ENCODE measurements around the gene IL4R. TPM values are rescaled to one million over a fixed set of nuclear protein-coding genes. Genes with fewer than 3 reads are reported as not detected.
A peak's percentile ranks its signal among the peaks of the same experiment; 100 is the strongest.

Gene IL4R
- total and polyA plus RNA-seq, 2 of the 13 experiments (the other 11 are each of a cell fraction or from before 2014, with no cell fraction given): 15.9 to 49.6 TPM

DNA sequence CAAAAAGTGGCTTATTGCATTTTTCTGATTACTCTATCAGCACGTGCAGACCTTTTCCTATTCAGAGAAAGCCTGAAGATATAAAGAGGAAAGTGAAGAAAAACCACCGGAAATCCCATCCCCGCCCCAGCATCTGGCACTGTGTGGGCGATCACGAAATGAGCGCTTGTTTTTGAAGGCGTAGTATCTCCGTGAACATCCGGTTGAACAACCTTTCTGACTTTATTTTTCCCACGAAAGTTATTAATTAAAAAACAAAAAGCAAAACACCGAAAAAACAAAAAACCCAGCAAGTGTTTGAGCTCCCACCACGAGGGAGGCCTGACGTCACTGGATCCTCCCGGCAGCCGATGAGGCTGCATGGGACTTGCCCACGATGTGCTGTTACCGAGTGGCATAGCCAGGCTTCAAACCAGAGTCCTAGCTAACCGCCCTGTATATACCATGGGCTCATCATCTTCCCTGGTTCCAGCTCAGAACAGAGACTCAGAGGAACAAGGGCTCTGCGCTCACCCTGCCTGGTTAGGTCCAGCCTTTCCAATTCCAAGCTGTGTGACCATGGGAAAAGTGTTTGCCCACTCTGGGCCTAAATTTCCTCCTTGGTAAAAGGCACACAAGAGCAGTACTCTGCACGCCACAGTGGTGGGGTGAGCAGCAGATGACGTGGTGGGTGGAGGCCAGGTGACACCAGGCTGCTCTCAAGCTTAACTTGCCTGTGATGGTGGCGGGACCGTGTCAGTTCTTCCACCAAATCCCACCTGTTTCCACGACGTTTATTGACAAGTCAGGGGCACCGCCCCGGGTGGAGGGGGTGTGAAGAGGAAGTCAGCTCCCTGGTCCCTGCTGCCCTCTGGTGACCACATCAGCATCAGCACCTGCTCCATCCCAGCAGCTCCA, 53.9 kb downstream of the IL4R start (continued):
- TF ChIP-seq, protein P1, sequence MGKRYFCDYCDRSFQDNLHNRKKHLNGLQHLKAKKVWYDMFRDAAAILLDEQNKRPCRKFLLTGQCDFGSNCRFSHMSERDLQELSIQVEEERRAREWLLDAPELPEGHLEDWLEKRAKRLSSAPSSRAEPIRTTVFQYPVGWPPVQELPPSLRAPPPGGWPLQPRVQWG (CRISPR knock-in tag; IDR thresholded peaks at IDR 0.05; ENCODE audit: borderline replicate concordance, low read depth): no peak
- TF ChIP-seq ZNF17 (CRISPR knock-in tag; IDR thresholded peaks at IDR 0.05) (no peak), ZBTB20 (CRISPR knock-in tag; IDR thresholded peaks at IDR 0.05; ENCODE audit: borderline replicate concordance, low read depth) (no peak), TAF1 (CRISPR knock-in tag; IDR thresholded peaks at IDR 0.05) (no peak), ZNF510 (CRISPR knock-in tag; IDR thresholded peaks at IDR 0.05; ENCODE audit: low read depth) (no peak), ZNF598 (CRISPR knock-in tag; IDR thresholded peaks at IDR 0.05; ENCODE audit: borderline replicate concordance) (0 out of 2 replicates have a peak, but pooled peaks have one; percentile 47), SATB2 (CRISPR knock-in tag; IDR thresholded peaks at IDR 0.05) (no peak), SRSF4 (IDR thresholded peaks at IDR 0.05; ENCODE audit: low read depth, low read length, poor library complexity, severe bottlenecking) (no peak), ZNF256 (CRISPR knock-in tag; conservative IDR thresholded peaks at IDR 0.05) (no peak), HMGA1 (CRISPR knock-in tag; conservative IDR thresholded peaks at IDR 0.05) (no peak), RFXAP (CRISPR knock-in tag; IDR thresholded peaks at IDR 0.05; ENCODE audit: borderline replicate concordance) (no peak; the same call in 1 of the 2 replicates), ZNF30 (CRISPR knock-in tag; IDR thresholded peaks at IDR 0.05) (no peak), NAIF1 (CRISPR knock-in tag; IDR thresholded peaks at IDR 0.05; ENCODE audit: borderline replicate concordance) (no peak), ZNF7 (CRISPR knock-in tag; IDR thresholded peaks at IDR 0.05) (no peak), ZNF674 (CRISPR knock-in tag; IDR thresholded peaks at IDR 0.05; ENCODE audit: low read depth) (no peak), ZFP37 (CRISPR knock-in tag; IDR thresholded peaks at IDR 0.05; ENCODE audit: borderline replicate concordance) (no peak), ZFX (CRISPR knock-in tag; IDR thresholded peaks at IDR 0.05; ENCODE audit: low read depth) (no peak), MAFK (conservative IDR thresholded peaks at IDR 0.05 in 1 of 2, IDR thresholded peaks at IDR 0.05 in 1 of 2; ENCODE audit: low read length in 2 of 2) (no peak), ZNF552 (CRISPR knock-in tag; IDR thresholded peaks at IDR 0.05; ENCODE audit: borderline replicate concordance) (no peak; the same call in 1 of the 2 replicates), EHMT2 (IDR thresholded peaks at IDR 0.05; ENCODE audit: borderline replicate concordance, low read depth, low read length) (no peak), HMG20A (CRISPR knock-in tag; IDR thresholded peaks at IDR 0.05; ENCODE audit: borderline replicate concordance) (no peak)
- TF ChIP-seq, protein P2, sequence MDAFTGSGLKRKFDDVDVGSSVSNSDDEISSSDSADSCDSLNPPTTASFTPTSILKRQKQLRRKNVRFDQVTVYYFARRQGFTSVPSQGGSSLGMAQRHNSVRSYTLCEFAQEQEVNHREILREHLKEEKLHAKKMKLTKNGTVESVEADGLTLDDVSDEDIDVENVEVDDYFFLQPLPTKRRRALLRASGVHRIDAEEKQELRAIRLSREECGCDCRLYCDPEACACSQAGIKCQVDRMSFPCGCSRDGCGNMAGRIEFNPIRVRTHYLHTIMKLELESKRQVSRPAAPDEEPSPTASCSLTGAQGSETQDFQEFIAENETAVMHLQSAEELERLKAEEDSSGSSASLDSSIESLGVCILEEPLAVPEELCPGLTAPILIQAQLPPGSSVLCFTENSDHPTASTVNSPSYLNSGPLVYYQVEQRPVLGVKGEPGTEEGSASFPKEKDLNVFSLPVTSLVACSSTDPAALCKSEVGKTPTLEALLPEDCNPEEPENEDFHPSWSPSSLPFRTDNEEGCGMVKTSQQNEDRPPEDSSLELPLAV (CRISPR knock-in tag; conservative IDR thresholded peaks at IDR 0.05; ENCODE audit: low read depth): no peak
- TF ChIP-seq, protein P3, sequence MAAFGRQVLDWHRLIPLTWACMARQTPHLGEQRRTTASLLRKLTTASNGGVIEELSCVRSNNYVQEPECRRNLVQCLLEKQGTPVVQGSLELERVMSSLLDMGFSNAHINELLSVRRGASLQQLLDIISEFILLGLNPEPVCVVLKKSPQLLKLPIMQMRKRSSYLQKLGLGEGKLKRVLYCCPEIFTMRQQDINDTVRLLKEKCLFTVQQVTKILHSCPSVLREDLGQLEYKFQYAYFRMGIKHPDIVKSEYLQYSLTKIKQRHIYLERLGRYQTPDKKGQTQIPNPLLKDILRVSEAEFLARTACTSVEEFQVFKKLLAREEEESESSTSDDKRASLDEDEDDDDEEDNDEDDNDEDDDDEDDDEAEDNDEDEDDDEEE (CRISPR knock-in tag; IDR thresholded peaks at IDR 0.05): no peak
- TF ChIP-seq, protein P4, sequence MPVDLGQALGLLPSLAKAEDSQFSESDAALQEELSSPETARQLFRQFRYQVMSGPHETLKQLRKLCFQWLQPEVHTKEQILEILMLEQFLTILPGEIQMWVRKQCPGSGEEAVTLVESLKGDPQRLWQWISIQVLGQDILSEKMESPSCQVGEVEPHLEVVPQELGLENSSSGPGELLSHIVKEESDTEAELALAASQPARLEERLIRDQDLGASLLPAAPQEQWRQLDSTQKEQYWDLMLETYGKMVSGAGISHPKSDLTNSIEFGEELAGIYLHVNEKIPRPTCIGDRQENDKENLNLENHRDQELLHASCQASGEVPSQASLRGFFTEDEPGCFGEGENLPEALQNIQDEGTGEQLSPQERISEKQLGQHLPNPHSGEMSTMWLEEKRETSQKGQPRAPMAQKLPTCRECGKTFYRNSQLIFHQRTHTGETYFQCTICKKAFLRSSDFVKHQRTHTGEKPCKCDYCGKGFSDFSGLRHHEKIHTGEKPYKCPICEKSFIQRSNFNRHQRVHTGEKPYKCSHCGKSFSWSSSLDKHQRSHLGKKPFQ (CRISPR knock-in tag; IDR thresholded peaks at IDR 0.05; ENCODE audit: insufficient replicate concordance): no peak

Data from HepG2 (cell line).